Mammary microvascular endothelial cell (primary cell): ENCODE measurements around the gene CFAP54. TPM values are rescaled to one million over a fixed set of nuclear protein-coding genes. Genes with fewer than 3 reads are reported as not detected.

Source experiments
- total RNA-seq: library from RNA; depleted of rRNA; stranded (reverse); fragments of >200 nt; gene quantifications from 2 replicates; pipeline ENCODE4 v1.2.3, GENCODE V29; 2015

CFAP54 gene, protein sequence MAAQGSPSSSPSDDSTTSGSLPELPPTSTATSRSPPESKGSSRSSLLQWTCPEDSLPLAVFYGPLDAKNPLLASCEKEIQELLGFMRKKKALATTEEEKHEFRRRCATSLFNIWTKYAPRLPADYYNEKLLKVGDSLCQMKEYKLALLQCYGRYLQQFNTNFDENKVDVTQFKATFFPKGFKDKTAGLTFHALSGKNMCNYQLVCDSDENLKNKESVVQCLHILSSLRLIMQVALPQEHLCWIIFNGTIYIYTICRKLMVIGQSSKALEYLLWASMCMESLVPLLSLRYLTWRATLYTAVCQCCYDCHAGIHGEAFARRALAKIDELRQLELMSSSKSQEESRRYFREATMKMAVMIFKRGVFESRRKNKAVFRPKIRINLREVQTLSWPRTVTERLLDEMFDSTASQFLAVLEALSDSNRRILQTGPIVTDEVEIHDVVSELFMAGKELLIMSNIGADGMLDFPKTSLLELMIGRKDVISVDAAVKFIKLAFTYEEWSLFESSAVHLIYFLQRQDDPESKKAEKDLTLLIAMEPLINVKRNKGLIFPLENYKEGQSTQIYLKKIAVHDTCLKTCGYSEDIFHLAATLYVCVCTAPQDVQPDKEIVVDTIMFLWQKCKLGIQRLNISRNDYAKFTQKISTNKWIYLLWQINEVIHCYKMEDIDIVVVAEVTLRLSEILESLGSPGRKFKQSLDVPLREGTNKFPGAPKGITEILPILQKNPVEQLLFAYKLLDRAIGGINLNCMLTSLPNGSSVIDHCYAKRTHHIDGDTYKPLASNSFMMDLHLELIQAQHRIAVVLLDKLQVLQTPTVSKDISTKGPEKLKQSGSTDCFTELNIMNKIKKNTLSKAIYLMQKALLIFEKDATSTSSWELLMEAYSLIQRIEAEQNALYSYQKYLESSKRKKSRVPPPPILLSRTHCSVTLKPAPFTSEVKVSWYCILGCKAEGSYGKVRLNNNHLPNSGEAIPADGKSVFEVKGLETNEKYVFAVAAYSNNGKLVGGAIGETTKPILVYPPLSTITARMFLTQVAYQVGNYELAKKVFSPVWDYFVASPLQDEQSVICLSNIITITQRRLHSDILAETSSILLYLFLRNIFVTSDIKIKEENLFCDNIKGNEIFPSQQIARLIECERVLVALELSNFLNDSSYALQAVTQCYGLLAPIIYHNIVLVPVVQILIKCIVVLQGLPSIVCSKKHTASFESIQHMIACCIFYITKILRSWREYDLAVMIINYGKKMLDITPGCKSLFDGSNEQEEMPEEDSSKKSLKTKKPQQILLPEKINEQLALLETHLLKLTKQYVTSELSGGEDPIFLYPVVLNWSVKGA (N-terminal part only)
- total RNA-seq = 3.7 and 4.2 TPM in 2 replicates

DNA sequence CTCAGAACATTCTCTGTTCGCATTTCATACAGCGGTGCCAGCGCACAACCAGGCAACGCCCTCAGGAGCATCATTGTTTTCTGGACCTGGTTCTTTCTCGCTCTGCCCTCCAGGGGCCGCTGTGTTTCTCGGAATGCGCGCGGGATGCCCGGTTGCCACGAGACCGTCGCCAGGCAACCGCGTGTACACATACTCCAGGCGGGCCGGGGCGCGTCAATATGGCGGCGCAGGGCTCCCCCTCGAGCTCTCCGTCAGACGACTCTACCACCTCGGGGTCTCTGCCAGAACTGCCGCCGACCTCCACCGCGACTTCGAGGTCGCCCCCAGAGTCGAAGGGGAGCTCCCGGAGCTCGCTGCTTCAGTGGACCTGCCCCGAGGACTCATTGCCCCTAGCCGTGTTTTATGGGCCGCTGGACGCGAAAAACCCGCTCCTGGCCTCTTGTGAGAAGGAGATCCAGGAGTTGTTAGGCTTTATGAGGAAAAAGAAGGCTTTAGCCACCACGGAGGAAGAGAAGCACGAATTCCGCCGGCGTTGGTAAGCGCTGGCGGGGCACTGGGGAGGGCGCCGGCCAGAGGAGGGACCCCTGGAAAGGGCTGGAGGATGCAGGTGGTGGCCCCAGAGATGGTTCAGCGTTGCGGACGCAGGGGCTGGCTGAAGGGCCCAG lies at the start of gene CFAP54:
TSS of gene CFAP54 (plus strand) at position 186 of the 665 bp plus-strand sequence. CDS start at position 219, 33 bp downstream.

DNA sequence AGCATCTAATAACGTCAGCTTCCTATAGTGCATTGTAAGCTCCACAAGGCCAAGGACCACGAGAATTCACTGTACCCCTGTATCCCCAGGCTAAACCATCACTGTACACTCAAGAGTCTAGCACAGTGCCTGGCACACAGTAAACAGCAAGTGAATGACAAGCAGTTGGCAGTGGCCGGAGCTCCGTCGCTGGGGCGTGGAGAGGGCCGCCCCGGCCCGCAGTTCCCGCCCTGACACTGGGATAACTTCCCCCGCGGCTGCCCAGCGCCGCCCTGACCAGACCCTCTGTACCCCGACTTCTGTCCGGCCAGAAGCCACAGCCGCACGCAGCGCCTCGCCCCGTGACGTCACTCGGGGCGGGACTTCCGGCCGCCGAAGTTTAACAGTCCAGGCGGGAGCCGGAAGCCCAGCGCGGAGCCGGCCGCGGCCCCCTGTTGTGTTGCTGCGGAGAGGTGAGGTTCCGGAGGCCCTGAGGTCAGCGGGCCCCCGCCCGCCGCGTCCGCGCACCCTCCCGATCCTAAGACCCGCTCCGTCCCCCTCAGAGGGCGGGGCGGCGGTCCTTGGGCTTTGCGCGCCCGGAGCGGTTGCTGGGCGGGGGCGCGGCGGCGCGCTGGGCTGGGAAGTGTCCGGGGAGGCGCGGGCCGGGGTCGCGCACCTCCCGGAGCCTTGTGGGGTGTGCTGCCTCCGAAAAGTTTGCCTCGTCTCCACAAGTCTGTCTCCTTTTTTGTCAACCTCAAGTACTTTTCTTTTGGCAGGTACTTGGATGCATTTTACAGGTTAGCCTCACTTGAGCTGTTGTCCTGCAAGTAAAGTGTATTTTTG lies 417.7 kb downstream of the CFAP54 start, which contains the start of gene NEDD1:
TSS of gene NEDD1 (plus strand) at position 409 of the 822 bp plus-strand sequence. CDS start 2,503 bp downstream, outside the sequence.

Other genes starting within 250 kb of the CFAP54 start
- 141 and 156 TPM in 2 replicates for gene CDK17, start 89.1 kb upstream of the CFAP54 start, total RNA-seq